IPS-18a (cell line): ENCODE data around the gene GABRG3.
A peak's percentile ranks its signal among the peaks of the same experiment; 100 is the strongest.

Experiments
- H3K27ac ChIP-seq: one replicate; pipeline ENCODE4 v1.5.1; 2013; ENCODE audit warnings: low read length
- H3K27me3 ChIP-seq: one replicate; pipeline ENCODE4 v1.6.1; 2013; ENCODE audit warnings: mild to moderate bottlenecking, low read length; ENCODE audit not compliant: control insufficient read depth, insufficient read depth
- H3K36me3 ChIP-seq: one replicate; pipeline ENCODE4 v1.6.1; 2013; ENCODE audit warnings: low read depth, low read length; ENCODE audit not compliant: control insufficient read depth
- H3K4me1 ChIP-seq: one replicate; pipeline ENCODE4 v1.6.1; 2013; ENCODE audit warnings: low read depth, low read length; ENCODE audit not compliant: control insufficient read depth
- H3K4me3 ChIP-seq: one replicate; pipeline ENCODE4 v1.5.1; 2013; ENCODE audit warnings: low read length
- H3K9ac ChIP-seq: one replicate; pipeline ENCODE4 v1.6.1; 2013; ENCODE audit warnings: mild to moderate bottlenecking, low read length, moderate library complexity
- H3K9me3 ChIP-seq: one replicate; pipeline ENCODE4 v1.6.1; 2013; ENCODE audit warnings: low read depth, low read length; ENCODE audit not compliant: control insufficient read depth

The GABRG3 gene

DNA sequence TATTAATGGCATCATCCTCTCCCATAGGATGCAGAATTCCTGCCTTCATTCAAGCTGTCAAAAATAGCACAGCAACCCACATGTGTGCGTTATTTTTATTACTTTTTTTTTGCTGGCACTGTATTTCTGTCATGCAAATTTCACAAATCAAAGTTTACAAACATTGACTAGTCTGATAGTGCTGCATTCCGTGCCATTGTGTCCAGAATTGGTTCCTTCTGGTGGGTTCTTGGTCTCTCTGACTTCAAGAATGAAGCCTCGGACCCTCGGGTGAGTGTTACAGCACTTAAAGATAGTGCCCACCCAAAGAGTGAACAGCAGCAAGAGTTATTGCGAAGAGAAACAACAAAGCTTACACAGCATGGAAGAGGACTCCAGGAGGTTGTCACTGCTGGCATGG, 490.2 kb downstream of the GABRG3 start:
- H3K36me3 ChIP-seq, result no peaks in the 10 kb centered on the region
- H3K9me3 ChIP-seq, result no peaks in the 10 kb centered on the region
- peaks cover 4% of the 10 kb centered on the region for H3K4me1 ChIP-seq
- H3K27ac ChIP-seq, result no peak overlapping the region
- H3K4me3 ChIP-seq, result no peak overlapping the region
- H3K9ac ChIP-seq, result no peak overlapping the region
- H3K27me3 ChIP-seq, result no peaks in the 10 kb centered on the region

DNA sequence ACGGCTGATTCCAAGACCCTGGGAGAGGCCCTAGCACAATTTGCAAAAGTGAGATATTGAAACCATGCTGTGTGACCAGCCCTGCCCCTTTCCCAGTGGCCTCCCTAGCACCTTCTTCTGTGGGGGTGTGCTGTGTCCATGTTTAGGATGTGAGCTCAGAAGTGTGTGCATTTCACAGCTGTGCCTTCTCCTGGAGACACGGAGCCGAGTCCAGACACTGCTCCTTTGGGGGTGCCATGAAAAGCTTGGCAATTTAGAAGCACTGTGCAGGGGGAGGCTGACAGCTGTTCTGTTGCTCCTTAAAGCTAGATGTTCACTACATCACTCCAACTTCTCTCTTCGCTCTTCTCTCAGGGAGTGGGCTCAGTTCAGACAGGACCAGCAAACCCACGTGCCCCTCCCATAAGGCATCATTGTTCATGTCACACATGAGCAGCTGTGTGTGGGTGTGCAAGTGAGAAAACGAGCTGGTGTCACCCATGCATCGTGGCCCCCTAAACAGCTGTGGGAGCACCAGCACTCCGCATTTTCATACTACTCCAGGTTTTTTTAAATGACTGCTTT, 492.6 kb downstream of the GABRG3 start:
- Histone ChIP-seq H3K4me1 (peaks cover 4% of the 10 kb centered on the region), H3K4me3 (no peak overlapping the region), H3K9ac (no peak overlapping the region), H3K27ac (no peak overlapping the region), H3K27me3 (no peaks in the 10 kb centered on the region), H3K36me3 (no peaks in the 10 kb centered on the region), H3K9me3 (no peaks in the 10 kb centered on the region)

DNA sequence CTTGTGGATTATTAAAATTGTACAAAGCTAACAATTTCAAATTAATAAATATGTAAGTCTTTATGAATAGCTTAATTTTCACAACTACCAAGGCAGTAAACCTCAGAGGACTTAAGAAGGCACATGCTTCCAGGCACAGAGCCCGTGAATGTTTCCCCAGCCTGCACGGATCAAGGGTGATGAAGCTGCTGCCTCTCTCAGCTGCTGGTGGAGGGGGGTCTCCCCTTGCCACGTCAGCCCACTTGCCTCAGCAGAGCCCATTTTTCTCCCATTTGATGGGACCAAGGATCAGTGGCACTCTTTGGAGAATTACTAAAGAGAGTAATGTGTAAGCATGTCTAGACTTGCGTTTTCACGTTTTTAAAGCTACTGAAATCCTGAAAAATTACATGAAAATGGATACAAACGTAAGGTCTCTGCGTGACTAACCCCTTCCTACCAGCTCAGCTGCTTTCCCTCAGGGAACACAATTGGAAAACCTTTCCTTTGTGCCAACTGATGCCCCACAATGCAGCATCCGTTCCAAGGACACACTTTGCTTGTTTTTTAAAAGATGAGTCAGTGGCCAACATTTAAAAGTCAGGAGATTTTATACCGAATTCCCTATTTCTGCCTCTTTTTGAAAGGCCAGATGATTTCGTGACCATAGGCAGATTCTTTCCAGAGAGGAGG, 494.1 kb downstream of the GABRG3 start:
- Histone ChIP-seq H3K4me1 (peaks cover 4% of the 10 kb centered on the region), H3K36me3 (no peaks in the 10 kb centered on the region), H3K27ac (no peak overlapping the region), H3K9ac (no peak overlapping the region), H3K9me3 (no peaks in the 10 kb centered on the region), H3K4me3 (no peak overlapping the region), H3K27me3 (no peaks in the 10 kb centered on the region)

DNA sequence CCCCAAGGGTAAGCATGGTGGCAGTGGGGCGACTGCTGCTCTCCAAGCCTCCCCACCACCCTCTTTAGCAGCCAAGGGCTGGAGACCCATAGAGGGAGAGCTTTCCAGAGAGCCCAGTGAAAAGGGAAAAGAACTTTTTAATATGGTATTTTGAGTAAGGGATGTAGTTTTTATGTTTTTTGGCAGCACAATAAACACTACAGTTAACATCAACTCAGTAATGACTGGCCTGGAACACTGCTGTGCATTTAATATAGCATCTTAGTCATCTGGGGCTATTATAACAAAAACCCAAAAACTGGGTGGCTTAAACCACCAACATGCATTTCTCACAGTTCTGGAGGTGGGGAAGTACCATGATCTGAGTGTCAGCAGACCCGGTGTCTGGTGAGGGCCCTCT, 495.8 kb downstream of the GABRG3 start:
- no peaks in the 10 kb centered on the region for H3K36me3 ChIP-seq
- H3K9ac ChIP-seq, result no peak overlapping the region
- H3K4me1 ChIP-seq, result peaks cover 4% of the 10 kb centered on the region
- no peaks in the 10 kb centered on the region for H3K9me3 ChIP-seq
- no peak overlapping the region for H3K27ac ChIP-seq
- H3K4me3 ChIP-seq, result no peak overlapping the region
- no peaks in the 10 kb centered on the region for H3K27me3 ChIP-seq

- H3K27me3 ChIP-seq, result no peaks in the 10 kb centered on the region
Observed at GRCh38 chr15:27468151-27468591, 497.2 kb downstream of the GABRG3 start.

DNA sequence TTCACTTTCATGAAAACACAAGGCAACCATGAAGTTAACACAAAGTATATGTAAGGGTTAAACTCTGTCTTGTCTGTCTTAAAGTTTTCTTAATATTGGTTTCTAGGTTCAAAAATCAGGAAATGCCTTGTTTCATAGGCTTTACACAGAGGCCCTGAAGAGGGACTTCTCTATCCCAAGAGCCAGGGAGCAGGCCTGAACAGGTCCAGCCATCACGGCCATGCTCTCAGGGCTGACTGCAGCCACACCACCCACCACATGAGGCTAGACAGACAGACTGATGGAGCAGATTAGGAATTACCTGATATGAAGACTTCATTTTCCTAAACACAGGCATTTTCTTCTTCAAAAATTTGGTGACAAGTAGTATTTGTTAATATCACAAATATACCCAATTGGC, 502.9 kb downstream of the GABRG3 start:
- Histone ChIP-seq H3K27me3 (no peaks in the 10 kb centered on the region), H3K36me3 (no peaks in the 10 kb centered on the region), H3K27ac (no peak overlapping the region), H3K9me3 (no peaks in the 10 kb centered on the region), H3K4me3 (no peak overlapping the region), H3K9ac (no peak overlapping the region), H3K4me1 (no peaks in the 10 kb centered on the region)

More at GRCh38 chr15:27468151-27468591, 497.2 kb downstream of the GABRG3 start:
- Histone ChIP-seq H3K9me3 (no peaks in the 10 kb centered on the region), H3K4me1 (peaks cover 4% of the 10 kb centered on the region), H3K9ac (no peak overlapping the region), H3K27ac (no peak overlapping the region), H3K4me3 (no peak overlapping the region), H3K36me3 (no peaks in the 10 kb centered on the region)

DNA sequence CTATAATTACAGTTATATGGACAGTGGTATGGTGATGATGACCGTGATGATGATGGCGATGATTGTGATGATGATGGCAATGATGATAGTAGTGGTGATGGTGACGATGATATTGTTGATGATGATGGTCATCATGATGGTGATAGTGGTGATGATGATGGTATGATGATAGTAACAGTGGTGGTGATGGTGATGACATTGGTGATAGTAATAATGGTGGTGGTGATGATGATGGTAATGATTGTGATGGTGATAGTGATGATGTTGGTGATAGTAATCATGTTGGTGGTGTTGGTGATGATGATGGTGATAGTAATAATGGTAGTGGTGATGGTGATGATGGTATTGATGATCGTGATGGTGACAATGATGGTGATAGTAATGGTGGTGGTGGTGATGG, 504.4 kb downstream of the GABRG3 start:
- Histone ChIP-seq H3K36me3 (no peaks in the 10 kb centered on the region), H3K4me1 (no peaks in the 10 kb centered on the region), H3K27me3 (no peaks in the 10 kb centered on the region), H3K9ac (no peak overlapping the region), H3K9me3 (no peaks in the 10 kb centered on the region), H3K4me3 (no peak overlapping the region), H3K27ac (no peak overlapping the region)

DNA sequence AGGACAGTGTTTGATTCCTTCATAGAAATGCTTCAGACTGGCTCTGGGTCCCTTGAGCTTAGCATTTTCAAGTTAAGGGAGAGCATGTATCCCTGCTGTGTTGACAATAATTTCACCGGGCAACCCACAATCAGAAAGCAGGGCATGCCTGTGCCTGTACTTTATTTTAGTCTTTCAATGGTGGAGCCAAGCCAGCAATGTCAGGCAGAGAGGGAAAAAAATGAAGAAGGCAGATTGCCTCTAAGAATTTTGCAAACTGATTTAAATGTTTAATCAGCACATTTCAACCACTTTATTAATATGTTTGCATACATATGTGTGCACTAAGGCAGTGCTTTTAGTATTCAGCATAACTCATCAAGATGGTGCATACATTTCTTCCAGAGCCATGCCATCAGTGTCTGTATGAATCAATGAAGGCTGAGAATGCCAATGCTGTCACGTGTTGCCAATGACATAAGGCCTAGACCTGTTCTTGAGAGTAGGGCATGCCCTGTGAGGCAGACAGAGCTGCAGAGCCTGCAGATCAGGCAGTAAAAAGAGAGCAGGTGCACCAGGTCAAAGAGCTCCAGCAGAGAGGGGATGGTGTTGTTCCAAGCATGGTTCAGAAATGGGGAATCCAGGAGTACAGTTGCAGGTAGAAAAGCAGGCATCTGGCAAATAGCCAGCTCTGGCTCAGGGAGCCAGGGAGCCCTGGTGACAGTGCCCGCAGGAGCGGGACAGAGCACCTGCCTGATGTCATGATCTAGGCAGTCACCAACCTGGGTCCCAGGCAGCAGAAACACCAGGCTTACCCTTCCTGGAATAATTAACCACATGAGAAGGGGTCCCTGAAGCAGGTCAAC, 508.5 kb downstream of the GABRG3 start:
- Histone ChIP-seq H3K9me3 (no peaks in the 10 kb centered on the region), H3K4me3 (no peak overlapping the region), H3K27me3 (no peaks in the 10 kb centered on the region), H3K4me1 (peaks cover 29% of the 10 kb centered on the region), H3K36me3 (no peaks in the 10 kb centered on the region), H3K9ac (no peak overlapping the region), H3K27ac (no peak overlapping the region)

DNA sequence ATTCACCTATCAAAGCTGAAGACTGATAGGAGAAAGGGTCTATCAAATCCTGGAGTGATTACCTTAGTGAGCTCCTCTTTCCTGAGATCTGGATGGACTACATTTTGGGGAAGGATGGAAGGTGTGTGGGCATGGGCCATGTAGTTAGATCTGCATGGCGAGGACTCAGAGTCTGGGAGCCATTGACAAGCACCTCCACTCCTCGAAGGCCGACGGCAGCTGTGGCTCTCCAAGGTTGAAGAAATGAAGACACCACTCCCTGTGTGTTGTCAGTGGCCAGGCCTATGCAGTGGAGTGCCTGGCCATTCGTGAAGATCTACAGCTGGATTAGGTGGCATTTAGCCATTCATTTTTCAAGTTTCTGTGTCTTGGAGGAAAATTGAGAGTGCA, 509.2 kb downstream of the GABRG3 start:
- H3K27me3 ChIP-seq, result no peaks in the 10 kb centered on the region
- no peak overlapping the region for H3K9ac ChIP-seq
- H3K4me3 ChIP-seq, result no peak overlapping the region
- H3K9me3 ChIP-seq, result no peaks in the 10 kb centered on the region
- H3K36me3 ChIP-seq, result no peaks in the 10 kb centered on the region
- H3K27ac ChIP-seq, result no peak overlapping the region
- H3K4me1 ChIP-seq, result peaks cover 29% of the 10 kb centered on the region

DNA sequence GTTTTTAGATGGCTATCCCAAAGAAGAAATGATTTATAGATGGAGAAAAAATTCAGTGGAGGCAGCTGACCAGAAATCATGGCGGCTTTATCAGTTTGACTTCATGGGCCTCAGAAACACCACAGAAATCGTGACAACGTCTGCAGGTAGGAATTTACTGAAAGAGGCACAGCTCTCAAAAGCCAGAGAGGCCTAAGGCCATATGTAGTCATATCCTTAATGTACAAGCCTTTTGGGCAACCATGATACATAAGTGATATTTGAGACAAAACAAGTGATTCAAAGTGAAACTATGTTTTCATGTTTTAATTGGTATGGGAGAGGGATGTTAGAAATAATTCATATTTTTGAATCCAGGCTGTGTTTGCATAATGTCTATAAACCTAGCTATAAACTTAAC, 509.7 kb downstream of the GABRG3 start:
- H3K9me3 ChIP-seq, result no peaks in the 10 kb centered on the region
- no peaks in the 10 kb centered on the region for H3K36me3 ChIP-seq
- no peak overlapping the region for H3K27ac ChIP-seq
- H3K4me3 ChIP-seq, result no peak overlapping the region
- H3K9ac ChIP-seq, result no peak overlapping the region
- peaks cover 29% of the 10 kb centered on the region for H3K4me1 ChIP-seq
- H3K27me3 ChIP-seq, result no peaks in the 10 kb centered on the region

DNA sequence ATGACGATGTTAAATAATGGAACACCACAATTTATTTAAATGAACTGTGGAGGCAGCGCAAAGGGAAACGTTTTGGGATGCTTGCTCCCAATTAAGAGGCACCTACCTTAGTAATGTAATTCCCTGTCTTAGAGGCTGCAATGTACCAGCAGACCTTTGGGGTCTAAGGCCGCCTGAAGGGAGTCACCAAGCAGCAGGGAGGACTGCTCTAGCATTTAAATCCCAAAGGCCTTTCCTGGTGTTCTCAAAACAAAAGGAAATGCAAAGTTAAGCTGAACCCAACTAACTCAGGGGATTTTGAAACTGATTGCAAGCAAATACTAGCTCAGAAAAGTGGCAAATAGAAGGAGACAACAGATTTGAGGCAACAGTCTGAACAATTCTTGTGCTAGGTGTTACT, 510.8 kb downstream of the GABRG3 start:
- Histone ChIP-seq H3K27me3 (no peaks in the 10 kb centered on the region), H3K9me3 (no peaks in the 10 kb centered on the region), H3K9ac (peak overlapping the region; percentile 18), H3K36me3 (no peaks in the 10 kb centered on the region), H3K4me1 (peaks cover 29% of the 10 kb centered on the region), H3K27ac (no peak overlapping the region), H3K4me3 (peak overlapping the region; percentile 45)
